Measurements from ENCODE around the gene AK4.
"Not testable (repeated sequence)": the region's sequence is repeated elsewhere in the genome, so short reads cannot be mapped to it uniquely, and the experiment has no call there.

AK4 gene

GRCh38 chr1:65148178-65148547 is at the start of gene AK4:
Gene AK4, plus strand, starts transcription at chr1:65148203. Its CDS starts 205 bp downstream, at chr1:65148408.
- H3K4me3 ChIP-seq (ENCODE audit: low read depth, low read length): peak within 1 kb of the TSS; percentile 38

GRCh38 chr1:65103807-65104206 is 44.2 kb upstream of the AK4 start:
- TF ChIP-seq POLR2A (IDR thresholded peaks at IDR 0.05; ENCODE audit: extremely low read depth, insufficient read length) (no peak), MYC (IDR thresholded peaks at IDR 0.05; ENCODE audit: low read depth, low read length) (no peak), CTCF (IDR thresholded peaks at IDR 0.05; ENCODE audit: low read depth, low read length) (no peak)
- TF ChIP-seq, protein P1, sequence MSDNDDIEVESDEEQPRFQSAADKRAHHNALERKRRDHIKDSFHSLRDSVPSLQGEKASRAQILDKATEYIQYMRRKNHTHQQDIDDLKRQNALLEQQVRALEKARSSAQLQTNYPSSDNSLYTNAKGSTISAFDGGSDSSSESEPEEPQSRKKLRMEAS (IDR thresholded peaks at IDR 0.05; ENCODE audit: low read depth, low read length): no peak
- H3K4me3 ChIP-seq (ENCODE audit: low read depth, low read length): no peak overlapping the region
- no peak for DNase-seq (ENCODE audit: low read depth)

More at GRCh38 chr1:65148178-65148547, at the start of gene AK4:
- DNase-seq (ENCODE audit: low read depth): not testable (repeated sequence)

GRCh38 chr1:65104854-65105534 is 43.0 kb upstream of the AK4 start:
- TF ChIP-seq MYC (IDR thresholded peaks at IDR 0.05; ENCODE audit: low read depth, low read length) (no peak), CTCF (IDR thresholded peaks at IDR 0.05; ENCODE audit: low read depth, low read length) (no peak), POLR2A (IDR thresholded peaks at IDR 0.05; ENCODE audit: extremely low read depth, insufficient read length) (no peak)
- TF ChIP-seq, protein P1 (IDR thresholded peaks at IDR 0.05; ENCODE audit: low read depth, low read length): no peak; the same call in 1 of the 2 replicates
- no peak for DNase-seq (ENCODE audit: low read depth)

GRCh38 chr1:65105596-65105995 is 42.4 kb upstream of the AK4 start:
- no peak for DNase-seq (ENCODE audit: low read depth)
- H3K4me3 ChIP-seq (ENCODE audit: low read depth, low read length): no peak overlapping the region
- TF ChIP-seq, protein P1 (IDR thresholded peaks at IDR 0.05; ENCODE audit: low read depth, low read length): no peak
- TF ChIP-seq POLR2A (IDR thresholded peaks at IDR 0.05; ENCODE audit: extremely low read depth, insufficient read length) (no peak), CTCF (IDR thresholded peaks at IDR 0.05; ENCODE audit: low read depth, low read length) (no peak), MYC (IDR thresholded peaks at IDR 0.05; ENCODE audit: low read depth, low read length) (no peak)

More at GRCh38 chr1:65104854-65105534, 43.0 kb upstream of the AK4 start:
- H3K4me3 ChIP-seq (ENCODE audit: low read depth, low read length): no peak overlapping the region

DNA sequence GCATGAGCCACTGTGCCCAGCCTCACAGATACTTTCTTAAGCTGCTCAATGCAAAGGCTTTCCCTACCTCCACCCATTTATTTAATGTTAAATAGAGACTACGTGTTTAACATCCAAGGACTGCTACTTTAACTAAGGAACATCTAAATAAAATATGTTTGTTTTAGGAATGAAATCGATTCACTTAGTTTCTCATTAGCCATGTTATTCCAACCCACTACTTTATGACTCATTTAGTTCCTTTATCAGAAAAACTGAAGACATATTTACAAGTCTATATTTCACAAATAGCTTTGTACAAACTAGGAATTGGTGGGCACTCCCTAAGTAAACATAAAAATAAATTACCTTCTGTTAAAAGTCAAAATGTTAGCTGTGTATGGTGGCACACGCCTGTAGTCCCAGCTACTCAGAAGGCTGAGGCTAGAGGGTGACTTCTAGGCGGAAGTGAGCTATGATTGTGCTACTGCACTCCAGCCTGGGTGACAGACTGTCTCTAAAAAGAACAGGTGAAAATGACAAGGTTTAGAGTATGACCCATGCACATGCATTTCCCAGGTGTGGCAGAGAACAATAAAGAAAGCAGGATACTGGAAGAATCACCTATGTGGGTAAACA is 39.9 kb upstream of the AK4 start:
- H3K4me3 ChIP-seq (ENCODE audit: low read depth, low read length): no peak overlapping the region
- no peak for TF ChIP-seq POLR2A (IDR thresholded peaks at IDR 0.05; ENCODE audit: extremely low read depth, insufficient read length)
- TF ChIP-seq CTCF (IDR thresholded peaks at IDR 0.05; ENCODE audit: low read depth, low read length): no peak
- no peak for TF ChIP-seq MYC (IDR thresholded peaks at IDR 0.05; ENCODE audit: low read depth, low read length)
- TF ChIP-seq, protein P1 (IDR thresholded peaks at IDR 0.05; ENCODE audit: low read depth, low read length): no peak
- no peak for DNase-seq (ENCODE audit: low read depth)

DNA sequence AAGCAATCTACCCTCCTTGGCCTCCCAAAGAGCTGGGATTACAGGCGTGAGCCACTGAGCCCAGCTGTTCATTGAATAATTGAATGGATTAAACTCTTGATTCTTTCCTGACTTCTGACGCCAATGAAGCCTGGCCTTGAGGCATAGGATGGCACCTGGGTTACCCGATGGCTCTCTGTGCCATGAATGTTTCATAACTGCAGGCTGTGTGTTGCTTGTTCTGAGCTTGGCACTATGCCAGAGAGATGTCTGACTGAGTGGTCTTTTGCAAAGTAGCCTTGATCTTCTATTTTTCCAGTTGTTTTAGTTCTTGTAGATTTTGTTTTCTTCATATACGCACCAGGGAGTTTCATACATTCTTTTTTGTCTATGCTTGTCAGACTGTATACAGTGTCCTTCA is 38.5 kb upstream of the AK4 start:
- no peak for DNase-seq (ENCODE audit: low read depth)
- TF ChIP-seq MYC (IDR thresholded peaks at IDR 0.05; ENCODE audit: low read depth, low read length): no peak
- no peak for TF ChIP-seq CTCF (IDR thresholded peaks at IDR 0.05; ENCODE audit: low read depth, low read length)
- TF ChIP-seq, protein P1 (IDR thresholded peaks at IDR 0.05; ENCODE audit: low read depth, low read length): no peak
- no peak for TF ChIP-seq POLR2A (IDR thresholded peaks at IDR 0.05; ENCODE audit: extremely low read depth, insufficient read length)
- no peak overlapping the region for H3K4me3 ChIP-seq (ENCODE audit: low read depth, low read length)

All from NB4 (cell line).